ENCODE measurements around the gene AMBRA1. TPM values are rescaled to one million over a fixed set of nuclear protein-coding genes. Genes with fewer than 3 reads are reported as not detected.

The AMBRA1 gene
- total and polyA plus RNA-seq, 2 of the 8 experiments (the other 6 are each of a cell fraction or from before 2014, with no cell fraction given): 14.2 to 37.4 TPM

DNA sequence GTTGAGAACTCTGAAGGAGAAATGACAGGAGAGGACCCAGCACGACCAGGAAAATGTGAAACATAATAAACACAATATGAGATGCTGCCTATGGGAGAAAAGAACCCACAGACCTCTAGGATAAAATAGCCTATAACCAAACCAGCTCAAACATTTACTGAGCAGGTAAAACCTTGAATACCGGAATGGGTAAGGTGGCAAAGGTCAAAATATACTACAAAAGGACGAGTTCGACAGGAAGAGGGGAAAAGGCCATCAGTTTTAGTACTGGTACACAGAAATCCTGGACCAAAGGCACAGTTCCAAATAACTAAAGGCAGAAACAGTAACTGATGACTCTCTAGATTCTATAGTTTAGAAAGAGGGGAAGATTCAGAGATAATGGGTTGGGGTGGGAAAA, 96.3 kb downstream of the AMBRA1 start:
- POLR2A ChIA-PET (ENCODE audit: partially characterized antibody): no interaction called here
- H4K20me1 ChIP-seq (replicated peaks in 1 of 2; ENCODE audit: control insufficient read depth in 1 of 2, insufficient read depth in 2 of 2, low read length in 2 of 2): no peaks in the 10 kb centered on the region
- no peak overlapping the region for H3K27ac ChIP-seq (ENCODE audit: low read depth, low read length)
- no peak overlapping the region for H3K14ac ChIP-seq (ENCODE audit: insufficient read length)
- H2BK5ac ChIP-seq (ENCODE audit: low read depth, low read length): no peak overlapping the region
- 86% methylated on average over 4 of the region's 4 CpGs; no CpG with 5 or more reads in 1 of the 2 experiments for WGBS, 2 experiments (ENCODE audit: extremely low coverage in 1 of 2, insufficient coverage in 1 of 2, insufficient read length in 1 of 2, insufficient replicate concordance in 2 of 2, low coverage in 1 of 2, low lambda C conversion rate in 2 of 2, missing lambda C conversion rate in 1 of 2)
- no peak overlapping the region for H2AFZ ChIP-seq (ENCODE audit: low read length)
- H4K8ac ChIP-seq (ENCODE audit: extremely low read depth, insufficient read depth, low read length): no peak overlapping the region
- no peak overlapping the region for H3K4me2 ChIP-seq (ENCODE audit: insufficient read depth in 1 of 2, low read depth in 2 of 2, low read length in 2 of 2)
- H2BK15ac ChIP-seq (ENCODE audit: low read length): no peak overlapping the region
- H3K4me3 ChIP-seq (ENCODE audit: extremely low read depth in 1 of 4, insufficient read depth in 2 of 4, low read depth in 3 of 4, low read length in 4 of 4): no peak overlapping the region
- no peak overlapping the region for H4K5ac ChIP-seq (ENCODE audit: insufficient read length, low read depth, low read length)
- DNase-seq (ENCODE audit: low read depth in 1 of 2, low spot score in 2 of 2) (no peak), FAIRE-seq (no peak)
- H4K91ac ChIP-seq (replicated peaks; ENCODE audit: insufficient read length, low read length): no peak overlapping the region
- H3K27me3 ChIP-seq (replicated peaks in 1 of 4; ENCODE audit: control insufficient read depth in 3 of 4, extremely low read depth in 1 of 4, insufficient read depth in 3 of 4, low read length in 3 of 4): no peaks in the 10 kb centered on the region
- H2BK120ac ChIP-seq (replicated peaks; ENCODE audit: low read depth, low read length): no peak overlapping the region
- no peak overlapping the region for H3K23ac ChIP-seq (ENCODE audit: insufficient read length)
- H3K4ac ChIP-seq (replicated peaks; ENCODE audit: insufficient read length, low read depth, low read length): no peak overlapping the region
- H2BK12ac ChIP-seq (ENCODE audit: low read depth, low read length): no peak overlapping the region
- no peak overlapping the region for H3K56ac ChIP-seq (replicated peaks; ENCODE audit: insufficient read length, low read depth, low read length)
- H3K79me2 ChIP-seq (ENCODE audit: control insufficient read depth in 1 of 2, insufficient read depth in 2 of 2, low read length in 2 of 2): no peaks in the 10 kb centered on the region
- H3K36me3 ChIP-seq (ENCODE audit: control insufficient read depth in 2 of 4, insufficient read depth in 4 of 4, low read length in 3 of 4): peaks cover 0 to 6% (median 0%) of the 10 kb centered on the region in 4 experiments; a peak in 4 of 8 replicates
- no peaks in the 10 kb centered on the region for H3K4me1 ChIP-seq (replicated peaks in 1 of 4; ENCODE audit: control insufficient read depth in 3 of 4, insufficient read depth in 4 of 4, low read length in 3 of 4)
- H3K79me1 ChIP-seq (ENCODE audit: low read depth, low read length): 0 out of 2 replicates have a peak, but pooled peaks cover 2% of the 10 kb centered on the region
- H3K9me3 ChIP-seq (ENCODE audit: insufficient read depth in 2 of 2, low read depth in 1 of 2, low read length in 1 of 2): no peaks in the 10 kb centered on the region
- CTCF ChIA-PET (ENCODE audit: partially characterized antibody): interaction anchor here (1.0 to 2.9 kb wide), 3 partner anchors 15 to 51 kb away, joined by 3 to 11 read pairs (median 3); no protein-coding TSS in a partner anchor
- no peak overlapping the region for H3K18ac ChIP-seq (ENCODE audit: extremely low read depth, low read length)
- H3K9ac ChIP-seq (replicated peaks in 1 of 4; ENCODE audit: extremely low read depth in 1 of 4, low read depth in 3 of 4, low read length in 3 of 4): no peak overlapping the region
- no peaks in the 10 kb centered on the region for H3K23me2 ChIP-seq (ENCODE audit: low read depth, low read length)
- H2BK20ac ChIP-seq (ENCODE audit: low read length): no peak overlapping the region
- H2AK5ac ChIP-seq (ENCODE audit: low read depth, low read length): no peak overlapping the region
- no peak for TF ChIP-seq JUND (IDR thresholded peaks at IDR 0.05; ENCODE audit: low read length)
- TF ChIP-seq, protein P1, sequence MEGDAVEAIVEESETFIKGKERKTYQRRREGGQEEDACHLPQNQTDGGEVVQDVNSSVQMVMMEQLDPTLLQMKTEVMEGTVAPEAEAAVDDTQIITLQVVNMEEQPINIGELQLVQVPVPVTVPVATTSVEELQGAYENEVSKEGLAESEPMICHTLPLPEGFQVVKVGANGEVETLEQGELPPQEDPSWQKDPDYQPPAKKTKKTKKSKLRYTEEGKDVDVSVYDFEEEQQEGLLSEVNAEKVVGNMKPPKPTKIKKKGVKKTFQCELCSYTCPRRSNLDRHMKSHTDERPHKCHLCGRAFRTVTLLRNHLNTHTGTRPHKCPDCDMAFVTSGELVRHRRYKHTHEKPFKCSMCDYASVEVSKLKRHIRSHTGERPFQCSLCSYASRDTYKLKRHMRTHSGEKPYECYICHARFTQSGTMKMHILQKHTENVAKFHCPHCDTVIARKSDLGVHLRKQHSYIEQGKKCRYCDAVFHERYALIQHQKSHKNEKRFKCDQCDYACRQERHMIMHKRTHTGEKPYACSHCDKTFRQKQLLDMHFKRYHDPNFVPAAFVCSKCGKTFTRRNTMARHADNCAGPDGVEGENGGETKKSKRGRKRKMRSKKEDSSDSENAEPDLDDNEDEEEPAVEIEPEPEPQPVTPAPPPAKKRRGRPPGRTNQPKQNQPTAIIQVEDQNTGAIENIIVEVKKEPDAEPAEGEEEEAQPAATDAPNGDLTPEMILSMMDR (IDR thresholded peaks at IDR 0.05; ENCODE audit: control extremely low read depth in 1 of 3, insufficient read depth in 1 of 3, low read depth in 1 of 3, low read length in 3 of 3): no peak
- TF ChIP-seq CBX5 (IDR thresholded peaks at IDR 0.05; ENCODE audit: low read depth, low read length): no peak
- no peak for TF ChIP-seq SIX5 (IDR thresholded peaks at IDR 0.05; ENCODE audit: low read depth, low read length)
- no peak for TF ChIP-seq BCL11A (IDR thresholded peaks at IDR 0.05; ENCODE audit: low read depth in 2 of 2, low read length in 2 of 2)
- no peak for TF ChIP-seq RAD21 (IDR thresholded peaks at IDR 0.05 in 1 of 2, conservative IDR thresholded peaks at IDR 0.05 in 1 of 2; ENCODE audit: low read depth in 2 of 2, low read length in 2 of 2)
- no peak for TF ChIP-seq CHD1 (IDR thresholded peaks at IDR 0.05; ENCODE audit: low read depth, low read length)
- TF ChIP-seq POLR2AphosphoS5 (IDR thresholded peaks at IDR 0.05; ENCODE audit: low read depth, low read length): no peak
- TF ChIP-seq SP4 (IDR thresholded peaks at IDR 0.05; ENCODE audit: low read length): no peak
- TF ChIP-seq GABPA (IDR thresholded peaks at IDR 0.05; ENCODE audit: borderline replicate concordance, insufficient read depth, low read length): no peak
- no peak for TF ChIP-seq RNF2 (IDR thresholded peaks at IDR 0.05; ENCODE audit: borderline replicate concordance, low read depth, low read length, missing control alignments, poor library complexity, severe bottlenecking)
- no peak for TF ChIP-seq SP2 (IDR thresholded peaks at IDR 0.05; ENCODE audit: low read length)

Measured in H1 (cell line).